CD4-positive, alpha-beta T cell treated with Interleukin-1 beta for 1 hour (primary cell): Measurements from ENCODE around the gene TRIO.
A peak's percentile ranks its signal among the peaks of the same experiment; 100 is the strongest.

Source experiments
- DNase-seq, 2 donors: peaks; one replicate each; pipeline ENCODE4 v3.0.0-alpha.2; 2020 to 2022

TRIO gene

GRCh38 chr5:14123974-14124482 lies 19.1 kb upstream of the TRIO start:
- no peak for DNase-seq

- DNase-seq = no peak
Observed at GRCh38 chr5:14125262-14125661, 17.9 kb upstream of the TRIO start.

DNA sequence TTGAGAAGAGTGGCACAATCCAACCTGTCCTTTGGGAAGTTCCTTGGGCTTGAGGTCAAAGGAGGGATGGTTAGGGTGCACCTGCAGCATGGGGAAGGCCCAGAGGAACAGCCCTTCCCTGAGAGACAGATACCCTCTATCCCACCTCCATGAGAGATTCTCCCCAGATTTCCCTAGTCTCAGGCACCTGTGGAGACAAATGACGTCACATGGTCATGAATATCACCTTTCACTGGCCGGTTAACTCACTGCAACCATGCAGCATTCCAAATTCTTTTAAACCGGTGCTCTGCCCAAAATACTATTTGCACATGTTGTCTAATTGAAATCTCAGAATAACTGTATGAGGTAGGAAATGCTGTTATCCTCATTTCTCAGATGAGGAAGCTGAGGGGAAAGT lies 15.6 kb upstream of the TRIO start:
- no peak for DNase-seq

DNA sequence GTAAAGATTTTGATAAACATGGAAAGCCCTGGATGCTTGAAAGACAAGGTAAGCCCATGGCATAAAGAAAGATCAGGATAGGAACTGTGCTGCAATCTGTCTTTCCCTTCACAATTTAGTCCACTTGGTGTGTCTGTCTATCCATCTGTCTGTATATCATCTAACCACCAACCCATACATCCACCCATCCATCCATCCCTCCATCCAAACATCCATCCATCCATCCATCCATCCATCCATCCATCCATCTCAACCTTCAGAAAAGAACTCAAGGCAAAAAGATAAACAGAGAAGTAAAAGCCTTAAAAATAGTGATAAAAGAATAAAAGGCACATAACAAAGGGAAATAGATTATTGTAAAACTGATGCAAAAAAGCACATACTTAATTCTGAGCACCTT lies 15.1 kb upstream of the TRIO start:
- DNase-seq = no peak

DNA sequence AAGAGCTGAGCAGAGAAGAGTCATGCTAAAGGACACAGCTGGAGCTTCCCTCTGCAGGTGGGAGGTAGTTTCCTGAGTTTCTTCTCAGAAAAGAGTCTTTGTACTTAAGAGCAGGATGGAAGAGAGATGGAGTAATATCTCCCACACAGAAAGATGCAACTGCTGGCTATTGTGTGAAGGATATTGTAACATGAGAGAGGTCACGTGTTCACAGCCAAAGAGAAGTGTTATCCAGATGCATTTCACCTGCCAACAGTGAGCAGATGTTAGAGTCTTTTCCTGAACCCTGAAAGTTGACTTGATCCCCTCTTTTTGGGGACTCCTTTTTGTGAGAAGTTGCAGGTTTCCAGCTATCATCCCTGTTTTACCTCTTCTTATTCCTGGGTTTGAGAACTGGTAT lies 14.0 kb upstream of the TRIO start:
- DNase-seq = no peak

- no peak for DNase-seq
Observed at GRCh38 chr5:14131855-14132503, 11.2 kb upstream of the TRIO start.

DNA sequence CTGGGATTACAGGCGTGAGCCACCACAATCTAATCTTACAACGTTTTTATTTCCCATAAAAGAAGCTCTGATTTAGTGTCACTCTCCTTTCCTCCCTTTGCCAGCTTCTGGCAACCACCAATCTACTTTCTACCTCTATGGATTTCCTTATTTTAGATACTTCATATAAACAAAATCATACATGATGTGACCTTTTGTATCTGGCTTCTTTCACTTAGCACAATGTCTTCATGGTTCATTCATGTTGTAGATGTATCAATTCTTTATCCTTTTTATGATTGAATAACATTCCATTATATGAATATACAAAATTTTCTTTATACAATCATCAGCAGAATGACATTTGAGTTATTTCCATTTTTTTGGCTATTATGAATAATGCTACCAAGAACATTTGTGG lies 9.7 kb upstream of the TRIO start:
- no peak for DNase-seq

DNA sequence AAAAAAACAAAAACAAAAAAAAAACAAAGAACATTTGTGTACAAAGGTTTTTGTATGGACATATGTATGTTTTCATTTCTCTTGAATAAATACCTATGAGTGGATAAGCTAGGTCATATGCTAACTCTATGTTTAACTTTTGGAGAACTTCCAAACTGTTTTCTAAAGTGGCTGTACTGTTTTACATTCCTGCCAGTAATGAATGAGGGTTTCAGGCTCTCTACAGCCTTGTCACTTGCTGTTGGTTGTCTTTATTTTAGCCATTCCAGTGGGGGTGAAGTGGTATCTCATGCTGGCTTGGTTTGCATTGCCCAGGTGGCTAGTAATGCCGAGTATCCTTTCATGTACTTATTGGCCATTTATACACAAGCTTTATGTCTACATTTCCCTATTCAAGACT lies 9.1 kb upstream of the TRIO start:
- no peak for DNase-seq

DNA sequence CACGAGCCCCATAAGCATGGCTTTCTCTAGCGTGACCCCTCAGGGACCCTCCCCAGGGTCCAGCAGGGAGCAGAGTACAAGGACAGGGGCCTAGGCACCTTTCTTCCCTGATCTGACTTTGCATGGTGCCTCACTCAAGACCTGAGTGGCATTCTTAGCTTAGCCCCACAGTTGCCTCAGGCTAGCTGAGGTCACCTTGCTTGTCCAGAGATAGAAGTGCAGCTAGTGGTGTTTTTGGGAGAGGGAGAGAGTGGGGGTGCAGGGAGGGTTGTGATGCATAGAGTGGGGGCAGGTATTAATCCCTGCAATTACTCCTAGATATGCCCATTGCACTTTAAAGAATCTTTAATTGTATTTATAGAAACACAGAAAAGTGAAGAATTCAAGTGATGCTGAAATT lies 8.4 kb upstream of the TRIO start:
- DNase-seq = no peak

DNA sequence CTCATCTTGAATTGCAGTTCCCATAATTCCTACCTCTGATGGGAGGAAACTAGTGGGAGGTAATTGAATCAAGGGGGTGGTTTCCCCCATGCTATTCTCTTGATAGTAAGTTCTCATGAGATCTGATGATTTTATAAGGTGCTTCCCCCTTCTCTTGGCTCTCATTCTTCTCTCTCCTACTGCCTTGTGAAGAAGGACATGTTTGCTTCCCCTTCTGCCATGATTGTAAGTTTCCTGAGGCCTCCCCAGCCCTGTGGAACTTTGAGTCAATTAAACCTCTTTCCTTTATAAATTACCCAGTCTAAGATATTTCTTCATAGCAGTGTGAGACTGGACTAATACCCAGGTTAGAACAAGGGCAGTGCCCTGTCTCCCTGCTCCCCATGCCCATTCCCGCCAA lies 7.5 kb upstream of the TRIO start:
- DNase-seq = no peak

- no peak for DNase-seq
Observed at GRCh38 chr5:14136228-14136627, 6.9 kb upstream of the TRIO start.

DNA sequence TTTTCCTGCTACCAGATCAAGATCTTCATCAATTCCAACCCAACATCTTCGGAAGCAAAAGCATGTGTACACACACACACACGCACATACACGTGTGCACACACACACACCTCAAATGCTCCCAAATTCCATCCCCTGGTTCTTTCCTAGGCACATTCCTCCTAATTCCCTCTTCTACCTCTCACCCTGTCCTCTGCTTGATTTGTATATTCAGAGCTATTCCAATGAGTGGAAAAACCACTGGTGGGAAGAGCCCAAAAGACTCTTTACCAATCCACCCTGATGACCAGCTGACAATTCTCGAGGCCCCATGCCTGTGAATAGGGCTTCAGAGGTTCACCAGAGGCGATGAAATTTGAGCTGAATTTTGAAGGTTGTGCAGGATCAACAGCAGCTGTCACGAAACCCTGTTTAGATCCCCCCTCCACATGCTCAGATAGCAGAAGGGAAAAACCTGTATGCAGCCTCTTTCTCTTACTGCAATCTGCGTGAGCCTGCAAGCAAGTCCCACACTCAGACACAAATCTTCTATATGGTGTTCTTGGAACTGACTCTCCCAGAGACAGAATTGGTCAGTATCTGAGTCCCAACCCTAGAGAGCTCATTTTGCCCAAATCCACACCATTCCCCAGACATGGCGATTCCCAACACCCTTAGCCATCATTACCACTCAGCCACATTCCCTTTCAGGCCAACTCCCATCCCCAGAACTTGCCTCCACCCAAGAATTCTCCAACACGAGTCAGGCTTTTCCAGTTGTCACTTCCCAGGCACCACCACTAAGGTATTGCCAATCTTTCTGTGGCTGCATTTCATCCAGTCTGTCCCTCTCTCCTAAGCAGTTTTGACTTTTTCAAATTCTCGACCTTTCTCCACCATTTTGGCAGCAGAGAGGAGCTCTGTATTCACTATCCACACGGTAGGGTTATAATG lies 4.3 kb upstream of the TRIO start:
- no peak for DNase-seq

- DNase-seq = no peak
Observed at GRCh38 chr5:14141764-14142163, 1.4 kb upstream of the TRIO start.

DNA sequence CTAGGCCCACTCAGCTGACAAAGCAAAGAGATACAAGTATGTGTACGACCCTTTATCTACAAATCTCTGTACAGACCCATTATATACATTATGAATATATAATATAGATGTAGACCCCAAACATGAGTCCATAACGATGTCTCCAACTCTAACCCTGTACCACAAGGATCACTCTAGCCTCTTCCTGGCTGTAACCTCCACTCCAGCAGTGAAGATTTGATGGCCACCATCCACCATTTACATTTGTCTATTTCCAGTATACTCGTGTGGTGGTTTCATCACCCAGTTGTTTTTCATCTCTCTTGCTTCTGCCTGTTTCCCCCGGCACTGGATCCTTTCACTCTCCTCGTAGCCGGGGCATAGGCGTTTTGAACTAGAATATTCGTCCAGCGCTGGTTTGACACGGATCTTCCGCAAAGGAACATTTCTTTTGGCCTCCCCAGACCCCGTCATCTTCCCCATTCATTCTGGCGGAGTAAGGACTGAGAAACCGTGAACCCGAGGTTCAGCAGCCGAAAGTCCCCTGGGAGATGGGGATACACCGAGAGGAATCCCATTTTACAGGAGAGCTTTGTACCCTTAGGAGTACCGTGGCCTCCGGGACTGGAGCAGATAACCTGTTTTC lies 828 bp upstream of the TRIO start:
- no peak for DNase-seq

DNA sequence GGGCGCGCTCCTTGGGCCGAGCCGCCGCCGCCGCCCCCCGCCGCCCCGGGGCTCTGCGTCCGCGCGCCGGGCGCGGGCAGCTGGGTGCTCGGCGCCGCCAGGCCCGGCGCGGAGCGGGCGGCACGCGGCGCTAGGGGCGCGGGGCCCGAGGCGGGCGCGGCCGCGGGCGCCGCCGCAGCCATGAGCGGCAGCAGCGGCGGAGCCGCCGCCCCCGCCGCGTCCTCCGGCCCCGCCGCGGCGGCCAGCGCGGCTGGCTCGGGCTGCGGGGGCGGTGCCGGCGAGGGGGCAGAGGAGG lies 351 bp downstream of the TRIO start:
- no peak for DNase-seq

DNA sequence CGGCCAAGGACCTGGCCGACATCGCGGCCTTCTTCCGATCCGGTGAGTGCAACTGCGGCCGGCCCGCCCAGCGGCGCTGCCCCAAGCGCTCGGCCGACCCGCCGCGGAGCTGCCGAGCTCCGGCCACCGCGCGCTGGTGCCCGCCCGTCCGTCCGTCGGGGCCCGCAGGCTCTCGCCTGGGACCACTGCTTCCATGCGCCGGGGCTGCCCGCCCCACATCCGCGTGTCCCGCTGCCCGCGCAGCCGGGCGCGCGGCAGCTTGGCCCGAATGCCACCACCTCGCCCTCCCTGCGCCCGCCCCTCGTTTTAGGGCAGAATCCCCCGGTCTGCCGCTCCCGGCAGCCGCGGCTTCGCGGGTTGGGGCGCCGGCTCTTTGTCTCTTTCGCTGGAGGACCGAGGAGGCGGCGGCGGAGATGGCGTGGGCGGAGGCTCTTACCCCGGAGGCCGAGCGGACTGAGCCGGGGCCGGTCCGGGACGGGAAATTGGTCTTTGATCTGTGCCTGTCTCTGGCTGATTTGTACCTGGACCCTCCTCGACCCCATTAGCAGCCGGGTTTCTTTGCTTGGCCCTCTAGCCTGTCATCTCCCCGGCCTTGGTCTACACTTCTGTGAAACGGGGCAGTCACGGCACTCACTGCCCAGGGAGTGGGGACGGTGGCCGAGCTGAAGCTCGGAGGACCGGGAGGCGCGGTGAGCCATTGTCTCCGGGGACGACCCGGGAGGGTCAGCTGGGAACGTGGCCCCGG lies 871 bp downstream of the TRIO start:
- peak in 1 of 2 donors; percentile 35 for DNase-seq

DNA sequence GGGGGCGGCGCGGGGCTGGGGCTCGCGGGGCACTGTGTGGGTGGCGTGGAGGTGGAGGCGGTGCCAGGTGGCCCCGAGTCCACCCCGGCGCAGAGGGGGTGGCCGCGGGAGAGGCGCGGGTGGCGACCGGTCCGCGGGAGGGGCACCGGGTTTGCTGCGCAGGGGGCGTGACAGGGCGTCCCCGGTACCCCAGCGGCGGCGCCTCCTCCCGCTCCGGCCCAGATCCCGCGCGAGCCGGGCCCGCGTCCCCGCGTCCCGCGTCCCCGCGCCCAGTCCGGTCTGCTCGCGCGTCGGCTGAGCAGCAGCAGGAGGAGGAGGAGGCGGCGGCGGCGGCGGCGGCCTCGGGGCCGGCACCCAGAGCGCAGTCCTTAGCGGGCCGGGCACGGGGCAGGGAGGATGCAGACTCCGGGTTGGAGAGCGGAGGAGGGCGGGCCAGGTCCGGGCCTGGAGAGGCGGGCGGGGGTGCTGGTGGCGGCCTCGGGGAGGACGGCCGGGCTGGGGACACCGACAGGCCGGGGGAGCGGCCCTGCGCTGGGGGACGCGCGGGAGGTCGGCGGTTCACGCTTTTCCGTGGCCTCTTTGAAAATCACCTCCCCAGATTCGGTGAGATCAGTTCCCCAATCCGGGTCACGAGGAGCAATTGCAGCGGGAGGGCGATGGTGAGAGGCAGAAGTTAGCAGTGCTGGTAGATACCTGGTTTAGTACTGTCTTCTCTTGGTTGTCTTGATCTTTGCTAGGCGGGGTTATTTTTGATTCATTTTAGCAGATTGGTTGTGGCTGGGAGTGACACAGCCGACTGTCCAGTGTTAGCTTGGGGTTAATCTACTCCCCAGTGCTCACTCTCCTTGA lies 1.7 kb downstream of the TRIO start:
- peak; percentile 43 to 75 for DNase-seq

- DNase-seq = no peak
Observed at GRCh38 chr5:14145435-14146334, 2.5 kb downstream of the TRIO start.

- DNase-seq = no peak
Observed at GRCh38 chr5:14146725-14147124, 3.6 kb downstream of the TRIO start.

DNA sequence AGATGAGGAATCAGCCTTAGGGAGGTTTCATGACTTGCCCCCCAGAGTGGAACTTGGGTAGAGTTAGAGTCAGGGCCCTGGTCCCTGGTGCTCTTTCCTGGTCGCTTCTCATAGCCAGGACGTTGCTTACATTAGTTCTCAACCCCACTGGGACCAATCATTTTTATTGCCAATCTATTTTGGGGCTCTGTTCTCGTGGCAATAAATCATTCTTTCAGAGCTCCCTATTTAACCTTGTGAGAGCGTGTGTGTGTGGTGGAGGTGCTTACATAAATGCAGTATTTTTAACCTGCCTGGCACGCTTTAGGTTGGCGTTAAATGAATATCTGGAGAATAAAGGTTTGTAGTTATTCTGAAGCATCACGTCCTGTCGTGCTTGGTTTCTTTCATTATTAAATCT lies 4.1 kb downstream of the TRIO start:
- DNase-seq = no peak

- no peak for DNase-seq
Observed at GRCh38 chr5:14148483-14148882, 5.3 kb downstream of the TRIO start.
